GM12873 (cell line): ENCODE data around the gene MARK3.

ENCODE experiments used
- CTCF ChIP-seq: IDR thresholded peaks from 2 replicates; pipeline ENCODE4 v1.5.1; 2012; ENCODE audit warnings: low read depth, mild to moderate bottlenecking, moderate library complexity, low read length, control low read depth; ENCODE audit not compliant: insufficient read depth; ENCODE audit errors: missing control alignments

MARK3 gene

DNA sequence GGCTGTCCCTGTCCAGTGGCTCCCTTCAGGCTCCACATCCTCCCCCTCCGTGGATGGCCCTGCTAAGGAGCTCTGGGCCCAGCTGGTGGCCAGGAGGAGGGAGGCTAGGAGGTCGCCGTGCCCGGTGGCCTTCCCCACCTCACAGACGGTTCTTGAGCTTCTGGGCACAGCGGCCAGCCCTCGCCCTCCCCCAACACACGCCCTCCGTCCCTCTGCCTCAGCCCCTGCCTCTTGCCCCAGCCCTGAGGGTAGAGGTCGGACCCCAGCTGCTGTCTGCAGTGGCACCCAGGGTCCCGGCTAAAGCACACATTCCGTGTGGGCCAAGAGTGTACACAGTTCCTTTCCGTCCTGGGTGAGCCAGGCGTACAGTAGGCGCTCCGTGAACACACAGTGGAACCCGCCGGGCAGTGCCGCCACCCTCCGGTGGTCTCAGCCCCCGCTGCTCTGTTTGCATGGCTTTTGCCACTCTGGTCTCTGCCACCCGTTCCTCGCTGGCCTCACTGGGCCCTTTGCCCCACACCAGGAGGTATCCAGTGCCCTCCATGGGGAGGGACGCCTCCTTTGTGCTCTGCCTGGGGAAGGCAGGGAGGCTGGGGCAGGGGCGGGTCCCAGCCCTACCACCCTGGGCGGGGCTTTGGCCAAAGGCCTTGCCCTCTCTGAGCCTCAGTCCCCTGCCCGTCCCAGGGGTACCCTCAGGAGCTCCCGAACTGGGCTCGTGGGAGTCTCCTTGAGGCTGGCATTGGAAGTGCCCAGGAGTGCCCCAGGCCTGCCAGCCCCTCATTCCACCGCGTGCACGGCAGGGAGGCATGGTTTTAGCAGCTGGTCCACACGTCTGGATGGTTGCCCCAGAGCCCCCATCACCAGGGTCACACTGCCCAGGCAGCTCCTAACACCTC, 156.7 kb downstream of the MARK3 start:
- no peak for TF ChIP-seq CTCF

DNA sequence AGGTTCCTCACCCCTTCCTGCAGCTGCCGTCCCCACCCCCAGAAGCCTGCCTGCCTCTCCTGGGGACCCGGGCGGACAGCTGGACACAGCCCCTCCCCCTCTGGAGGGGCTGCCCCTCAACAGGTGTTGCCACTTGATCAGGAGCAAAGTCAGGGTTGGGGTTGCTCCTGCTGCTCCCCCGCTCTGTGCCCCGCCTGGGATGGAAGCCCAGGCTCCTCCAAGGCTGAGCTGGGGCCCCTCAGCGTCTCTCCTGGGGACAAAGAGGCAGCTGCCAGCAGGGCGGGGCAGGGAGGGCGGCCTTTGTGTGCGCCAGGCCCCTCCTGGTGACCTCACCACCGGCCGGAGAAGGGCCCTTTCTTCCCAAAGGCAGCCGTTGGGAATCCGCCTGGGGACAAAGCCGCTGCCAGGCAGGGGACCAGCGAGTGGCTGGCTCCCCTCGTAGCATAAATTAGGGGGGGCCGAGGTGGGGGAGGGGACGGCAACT, 157.4 kb downstream of the MARK3 start:
- no peak for TF ChIP-seq CTCF

GRCh38 chr14:103543140-103543539, 157.9 kb downstream of the MARK3 start:
- TF ChIP-seq CTCF = no peak

GRCh38 chr14:103543721-103544387, 158.6 kb downstream of the MARK3 start:
- no peak for TF ChIP-seq CTCF

- TF ChIP-seq CTCF = no peak
Observed at GRCh38 chr14:103544388-103545218, 159.4 kb downstream of the MARK3 start.

DNA sequence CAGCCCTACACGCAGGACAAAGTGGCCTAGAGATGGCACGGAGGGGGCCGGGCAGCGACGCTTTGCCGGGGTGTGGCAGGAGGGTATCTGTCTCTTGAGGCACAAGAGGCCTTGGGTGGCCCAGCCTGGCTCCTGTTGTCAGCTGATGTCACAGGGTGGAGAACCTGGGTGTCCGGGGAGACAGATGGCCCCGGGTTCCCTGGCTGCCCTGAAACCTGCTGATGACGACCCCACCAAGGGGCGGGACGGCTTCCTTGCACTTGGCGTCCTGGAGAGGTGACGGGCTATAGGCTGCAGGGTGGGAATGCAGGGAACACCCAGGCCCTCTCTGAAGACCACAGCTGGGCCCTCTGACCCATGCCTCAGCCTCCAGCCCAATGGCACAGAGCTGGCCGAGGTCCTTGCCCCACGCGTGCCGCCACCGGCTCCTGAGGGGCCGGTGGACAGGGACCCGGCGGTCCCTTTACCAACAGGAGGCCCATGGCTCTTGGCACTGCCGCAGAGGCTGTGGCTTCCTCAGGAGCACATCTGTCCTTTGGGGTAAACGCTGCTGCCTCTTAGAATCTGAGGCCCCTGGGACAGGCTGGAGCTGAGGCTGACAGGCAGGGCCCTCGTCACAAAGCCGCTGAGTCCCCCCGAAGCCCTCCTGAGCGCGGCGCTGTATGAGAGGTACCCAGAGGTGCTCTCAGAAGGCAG, 160.2 kb downstream of the MARK3 start:
- TF ChIP-seq CTCF = no peak
